Smooth muscle cell (in vitro differentiated cells): ENCODE results near the gene ZNF101. TPM values are rescaled to one million over a fixed set of nuclear protein-coding genes. Genes with fewer than 3 reads are reported as not detected.

ENCODE experiments used
- DNase-seq: peaks from one replicate; lab custom pipeline; 2025; ENCODE audit not compliant: unreplicated experiment; lab: John Stamatoyannopoulos, UW
- H2AFZ ChIP-seq: fragments of 200-600 bp; sonication (generic); 2 replicates; pipeline ENCODE4 v1.6.0; 2016; ENCODE audit warnings: antibody characterized with exemption, low read depth, mild to moderate bottlenecking
- H3F3A ChIP-seq: fragments of 200-600 bp; sonication (generic); 2 replicates; pipeline ENCODE4 v1.6.0; 2017; ENCODE audit warnings: antibody characterized with exemption, low read depth
- H3K27ac ChIP-seq: fragments of 200-600 bp; sonication (generic); 2 replicates; pipeline ENCODE4 v1.5.1; 2016; ENCODE audit warnings: low read depth, mild to moderate bottlenecking
- H3K27me3 ChIP-seq: fragments of 200-600 bp; sonication (generic); 2 replicates; pipeline ENCODE4 v1.6.1; 2016; ENCODE audit warnings: low read depth, mild to moderate bottlenecking
- H3K36me3 ChIP-seq: fragments of 200-600 bp; sonication (generic); 2 replicates; pipeline ENCODE4 v1.5.1; 2016; ENCODE audit warnings: low read depth
- H3K4me1 ChIP-seq: fragments of 200-600 bp; sonication (generic); 2 replicates; pipeline ENCODE4 v1.5.1; 2016; ENCODE audit warnings: low read depth
- H3K4me2 ChIP-seq: fragments of 200-600 bp; sonication (generic); 2 replicates; pipeline ENCODE4 v1.6.0; 2016; ENCODE audit warnings: mild to moderate bottlenecking
- H3K4me3 ChIP-seq: fragments of 200-600 bp; sonication (generic); 2 replicates; pipeline ENCODE4 v1.5.1; 2016; ENCODE audit warnings: mild to moderate bottlenecking
- H3K79me2 ChIP-seq: fragments of 200-600 bp; sonication (generic); 2 replicates; pipeline ENCODE4 v1.6.0; 2016; ENCODE audit warnings: low read depth, mild to moderate bottlenecking
- H3K9ac ChIP-seq: fragments of 200-600 bp; sonication (generic); 2 replicates; pipeline ENCODE4 v1.6.0; 2016; ENCODE audit warnings: low read depth
- H3K9me3 ChIP-seq: fragments of 200-600 bp; sonication (generic); replicated peaks from 2 replicates; pipeline ENCODE4 v1.5.1; 2016; ENCODE audit warnings: low read depth
- H4K20me1 ChIP-seq: fragments of 200-600 bp; sonication (generic); 2 replicates; pipeline ENCODE4 v1.6.0; 2016; ENCODE audit warnings: low read depth
- CTCF ChIP-seq: fragments of 200-600 bp; sonication (generic); IDR thresholded peaks from 2 replicates; pipeline ENCODE4 v1.5.1; 2017; ENCODE audit warnings: borderline replicate concordance, mild to moderate bottlenecking, antibody characterized with exemption; ENCODE audit not compliant: insufficient read depth, poor library complexity, severe bottlenecking
- WGBS: methylation state at CpG from one replicate; pipeline ENCODE4 v1.1.7; 2016; ENCODE audit warnings: low lambda C conversion rate; 5-methylcytosine and 5-hydroxymethylcytosine counted together
- polyA plus RNA-seq: library from polyadenylated mRNA; unstranded; fragments of >200 nt; fragmentation: Nextera tagmentation; extraction: Ambion mirVana; gene quantifications from 2 replicates; pipeline ENCODE4 v1.2.1, GENCODE V29; 2016
- total RNA-seq: library from RNA; depleted of rRNA; stranded (reverse); fragments of >200 nt; gene quantifications from 2 replicates; pipeline ENCODE4 v1.2.3, GENCODE V29; 2014

ZNF101 gene
- total and polyA plus RNA-seq, 2 experiments from 2014 or later: 0.83 to 5.4 TPM

GRCh38 chr19:19635313-19635702 is 33.3 kb upstream of the ZNF101 start:
- Histone ChIP-seq H4K20me1 (no peaks in the 10 kb centered on the region), H2AFZ (no peak overlapping the region), H3K36me3 (no peaks in the 10 kb centered on the region), H3K4me3 (no peak overlapping the region), H3K79me2 (no peaks in the 10 kb centered on the region), H3K9ac (no peak overlapping the region), H3F3A (no peaks in the 10 kb centered on the region), H3K4me2 (no peak overlapping the region), H3K9me3 (no peaks in the 10 kb centered on the region), H3K27me3 (no peaks in the 10 kb centered on the region), H3K27ac (no peak overlapping the region), H3K4me1 (no peaks in the 10 kb centered on the region)
- 99% methylated on average over 14 of the region's 14 CpGs for WGBS
- no peak for TF ChIP-seq CTCF
- no peak for DNase-seq

- H3K4me3 ChIP-seq: no peak overlapping the region
- no peak overlapping the region for H3K9ac ChIP-seq
- H3F3A ChIP-seq: no peaks in the 10 kb centered on the region
- no peak overlapping the region for H3K27ac ChIP-seq
- no peaks in the 10 kb centered on the region for H4K20me1 ChIP-seq
- H3K4me2 ChIP-seq: no peak overlapping the region
- DNase-seq: no peak
- no peaks in the 10 kb centered on the region for H3K27me3 ChIP-seq
- no peak overlapping the region for H2AFZ ChIP-seq
- 97% methylated on average over 9 of the region's 9 CpGs for WGBS
- no peaks in the 10 kb centered on the region for H3K36me3 ChIP-seq
- TF ChIP-seq CTCF: no peak
- no peaks in the 10 kb centered on the region for H3K4me1 ChIP-seq
- no peaks in the 10 kb centered on the region for H3K9me3 ChIP-seq
- H3K79me2 ChIP-seq: no peaks in the 10 kb centered on the region
Measured at GRCh38 chr19:19636573-19637185, 32.0 kb upstream of the ZNF101 start.

GRCh38 chr19:19637186-19637522 is 31.5 kb upstream of the ZNF101 start:
- Histone ChIP-seq H3K4me3 (no peak overlapping the region), H3K9ac (no peak overlapping the region), H3K79me2 (no peaks in the 10 kb centered on the region), H3K27ac (no peak overlapping the region), H3K4me2 (no peak overlapping the region), H4K20me1 (no peaks in the 10 kb centered on the region), H3K36me3 (no peaks in the 10 kb centered on the region), H2AFZ (no peak overlapping the region), H3F3A (no peaks in the 10 kb centered on the region), H3K9me3 (no peaks in the 10 kb centered on the region), H3K4me1 (no peaks in the 10 kb centered on the region), H3K27me3 (no peaks in the 10 kb centered on the region)
- WGBS: 93% methylated on average over 9 of the region's 27 CpGs
- no peak for DNase-seq
- no peak for TF ChIP-seq CTCF

- no peaks in the 10 kb centered on the region for H3K36me3 ChIP-seq
- H3K27me3 ChIP-seq: no peaks in the 10 kb centered on the region
- no peak overlapping the region for H3K27ac ChIP-seq
- WGBS: 95% methylated on average over 14 of the region's 53 CpGs
- H2AFZ ChIP-seq: no peak overlapping the region
- peaks cover 3% of the 10 kb centered on the region for H3K4me1 ChIP-seq
- DNase-seq: no peak
- no peak overlapping the region for H3K4me3 ChIP-seq
- no peak for TF ChIP-seq CTCF
- H3K4me2 ChIP-seq: no peak overlapping the region
- no peaks in the 10 kb centered on the region for H4K20me1 ChIP-seq
- no peaks in the 10 kb centered on the region for H3K9me3 ChIP-seq
- no peak overlapping the region for H3K9ac ChIP-seq
- H3F3A ChIP-seq: no peaks in the 10 kb centered on the region
- no peaks in the 10 kb centered on the region for H3K79me2 ChIP-seq
Measured at GRCh38 chr19:19637523-19638251, 31.0 kb upstream of the ZNF101 start.
